ENCODE data around the gene ANKRD44.

ANKRD44 gene

DNA sequence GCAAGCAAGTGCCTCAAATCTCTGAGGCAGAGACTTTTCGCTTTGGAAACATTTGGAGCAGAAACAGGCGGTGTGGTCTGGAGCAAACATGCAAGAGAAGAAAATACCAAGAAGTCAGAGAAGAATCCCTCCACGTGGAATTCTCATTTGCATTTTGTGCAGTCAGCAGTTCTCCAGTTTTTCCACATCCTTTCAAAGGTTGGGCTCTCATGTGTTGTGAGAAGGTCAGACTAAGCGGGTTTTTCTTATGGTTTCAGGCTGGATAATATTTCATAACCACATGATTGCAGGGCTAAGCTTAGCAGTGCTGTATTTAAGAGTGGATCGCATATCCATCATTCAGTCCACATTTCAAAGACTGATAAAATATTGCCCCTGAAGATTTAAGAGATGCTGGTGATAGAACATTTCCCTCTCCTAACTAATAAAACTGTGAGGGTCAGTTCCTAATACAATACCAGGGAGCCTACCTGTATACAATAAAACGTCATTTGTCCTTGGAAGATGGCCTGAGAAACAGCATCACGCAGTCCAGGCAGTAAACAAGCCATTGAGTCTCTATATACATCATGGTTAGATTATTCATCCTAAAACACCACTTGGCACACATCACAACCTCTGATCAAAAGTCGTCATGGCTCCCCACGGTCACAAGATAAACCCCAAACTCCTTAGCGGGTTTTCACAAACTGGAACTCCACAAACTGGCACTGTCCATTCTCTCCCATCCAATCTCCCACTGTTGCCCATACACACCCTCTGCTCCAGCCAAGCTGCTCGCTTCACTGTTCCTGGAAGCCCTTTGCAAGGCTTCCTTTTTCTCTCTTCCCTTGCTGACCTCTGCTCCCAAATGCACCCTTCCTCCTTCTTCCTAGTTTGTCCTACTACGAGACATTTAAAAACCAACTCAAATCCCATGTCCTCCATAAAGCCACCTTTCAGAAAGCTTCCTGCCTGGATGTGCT, 31.5 kb downstream of the ANKRD44 start:
- Histone ChIP-seq H3K4me3 (ENCODE audit: low read length) (no peak overlapping the region), H3K9me2 (replicated peaks; ENCODE audit: control insufficient read depth, low read length) (no peaks in the 10 kb centered on the region), H3K9me3 (ENCODE audit: control insufficient read depth, insufficient read depth, low read length) (no peaks in the 10 kb centered on the region), H3F3A (ENCODE audit: control insufficient read depth, insufficient read depth) (peaks cover 2% of the 10 kb centered on the region; the same call in 1 of the 2 replicates), H3K36me3 (ENCODE audit: control insufficient read depth, low read length) (peaks cover 31% of the 10 kb centered on the region), H3K27ac (ENCODE audit: low read depth, low read length) (no peak overlapping the region), H4K20me1 (ENCODE audit: control insufficient read depth, insufficient read depth, low read depth, low read length) (0 out of 2 replicates have a peak, but pooled peaks cover 11% of the 10 kb centered on the region), H3K27me3 (ENCODE audit: control insufficient read depth, low read length) (no peaks in the 10 kb centered on the region), H3K79me2 (ENCODE audit: control insufficient read depth, low read length) (peaks cover 97% of the 10 kb centered on the region), H3K4me2 (ENCODE audit: low read length) (no peak overlapping the region), H3K4me1 (ENCODE audit: control insufficient read depth, low read length) (peaks cover 74% of the 10 kb centered on the region)
- no peak for TF ChIP-seq EZH2phosphoT487 (IDR thresholded peaks at IDR 0.05; ENCODE audit: borderline replicate concordance, low read length)
- TF ChIP-seq, protein P1, sequence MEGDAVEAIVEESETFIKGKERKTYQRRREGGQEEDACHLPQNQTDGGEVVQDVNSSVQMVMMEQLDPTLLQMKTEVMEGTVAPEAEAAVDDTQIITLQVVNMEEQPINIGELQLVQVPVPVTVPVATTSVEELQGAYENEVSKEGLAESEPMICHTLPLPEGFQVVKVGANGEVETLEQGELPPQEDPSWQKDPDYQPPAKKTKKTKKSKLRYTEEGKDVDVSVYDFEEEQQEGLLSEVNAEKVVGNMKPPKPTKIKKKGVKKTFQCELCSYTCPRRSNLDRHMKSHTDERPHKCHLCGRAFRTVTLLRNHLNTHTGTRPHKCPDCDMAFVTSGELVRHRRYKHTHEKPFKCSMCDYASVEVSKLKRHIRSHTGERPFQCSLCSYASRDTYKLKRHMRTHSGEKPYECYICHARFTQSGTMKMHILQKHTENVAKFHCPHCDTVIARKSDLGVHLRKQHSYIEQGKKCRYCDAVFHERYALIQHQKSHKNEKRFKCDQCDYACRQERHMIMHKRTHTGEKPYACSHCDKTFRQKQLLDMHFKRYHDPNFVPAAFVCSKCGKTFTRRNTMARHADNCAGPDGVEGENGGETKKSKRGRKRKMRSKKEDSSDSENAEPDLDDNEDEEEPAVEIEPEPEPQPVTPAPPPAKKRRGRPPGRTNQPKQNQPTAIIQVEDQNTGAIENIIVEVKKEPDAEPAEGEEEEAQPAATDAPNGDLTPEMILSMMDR (IDR thresholded peaks at IDR 0.05; ENCODE audit: low read depth, low read length, poor library complexity, severe bottlenecking): no peak

DNA sequence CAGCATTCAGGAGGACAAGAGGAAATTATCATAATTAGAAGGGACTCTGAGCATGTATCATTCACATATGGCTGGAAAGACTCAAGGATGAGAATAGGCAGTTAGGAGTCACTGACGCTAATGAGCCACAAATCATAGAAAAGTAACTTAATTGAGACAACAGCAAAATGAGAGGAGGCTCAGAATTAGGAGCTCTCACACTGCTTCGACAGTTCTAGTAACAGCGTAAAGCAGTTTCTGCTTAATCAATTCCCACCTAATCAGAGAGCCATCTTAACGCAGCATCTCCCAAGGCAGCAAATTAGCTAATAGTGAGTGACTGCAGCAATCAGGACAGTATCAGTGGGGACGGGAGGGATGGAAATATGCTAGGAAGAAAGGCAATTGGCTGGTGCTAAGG, 32.8 kb downstream of the ANKRD44 start:
- Histone ChIP-seq H3F3A (ENCODE audit: control insufficient read depth, insufficient read depth) (peaks cover 2% of the 10 kb centered on the region; the same call in 1 of the 2 replicates), H3K4me3 (ENCODE audit: low read length) (no peak overlapping the region), H3K27me3 (ENCODE audit: control insufficient read depth, low read length) (no peaks in the 10 kb centered on the region), H3K4me2 (ENCODE audit: low read length) (peak overlapping the region; percentile 18; the same call in 1 of the 2 replicates), H3K79me2 (ENCODE audit: control insufficient read depth, low read length) (peaks cover 97% of the 10 kb centered on the region), H3K27ac (ENCODE audit: low read depth, low read length) (no peak overlapping the region), H3K4me1 (ENCODE audit: control insufficient read depth, low read length) (peaks cover 76% of the 10 kb centered on the region), H3K9me2 (replicated peaks; ENCODE audit: control insufficient read depth, low read length) (no peaks in the 10 kb centered on the region), H3K36me3 (ENCODE audit: control insufficient read depth, low read length) (peaks cover 36% of the 10 kb centered on the region), H3K9me3 (ENCODE audit: control insufficient read depth, insufficient read depth, low read length) (no peaks in the 10 kb centered on the region), H4K20me1 (ENCODE audit: control insufficient read depth, insufficient read depth, low read depth, low read length) (0 out of 2 replicates have a peak, but pooled peaks cover 13% of the 10 kb centered on the region)
- TF ChIP-seq, protein P1 (IDR thresholded peaks at IDR 0.05; ENCODE audit: low read depth, low read length, poor library complexity, severe bottlenecking): no peak
- TF ChIP-seq EZH2phosphoT487 (IDR thresholded peaks at IDR 0.05; ENCODE audit: borderline replicate concordance, low read length): no peak

DNA sequence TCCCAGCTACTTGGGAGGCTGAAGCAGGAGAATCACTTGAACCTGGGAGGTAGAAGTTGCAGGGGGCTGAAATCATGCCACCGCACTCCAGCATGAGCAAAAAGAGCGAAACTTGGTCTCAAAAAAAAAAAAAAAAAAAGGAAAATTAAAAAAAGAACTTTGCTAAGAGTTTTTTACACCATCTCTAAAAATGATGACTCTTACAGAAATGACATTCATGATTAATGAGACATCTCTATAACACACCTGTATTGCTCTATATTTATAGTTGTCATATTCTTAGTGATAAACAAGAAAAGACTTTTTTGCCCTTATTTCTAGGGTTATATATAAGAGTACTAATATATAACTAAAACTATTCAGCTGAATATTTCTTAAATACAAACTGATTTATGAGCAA, 34.4 kb downstream of the ANKRD44 start:
- TF ChIP-seq, protein P1 (IDR thresholded peaks at IDR 0.05; ENCODE audit: low read depth, low read length, poor library complexity, severe bottlenecking): no peak
- no peak for TF ChIP-seq EZH2phosphoT487 (IDR thresholded peaks at IDR 0.05; ENCODE audit: borderline replicate concordance, low read length)
- Histone ChIP-seq H3F3A (ENCODE audit: control insufficient read depth, insufficient read depth) (peaks cover 2% of the 10 kb centered on the region; the same call in 1 of the 2 replicates), H3K4me1 (ENCODE audit: control insufficient read depth, low read length) (peaks cover 66% of the 10 kb centered on the region), H3K9me2 (replicated peaks; ENCODE audit: control insufficient read depth, low read length) (no peaks in the 10 kb centered on the region), H3K36me3 (ENCODE audit: control insufficient read depth, low read length) (peaks cover 40% of the 10 kb centered on the region), H3K79me2 (ENCODE audit: control insufficient read depth, low read length) (peaks cover 97% of the 10 kb centered on the region), H4K20me1 (ENCODE audit: control insufficient read depth, insufficient read depth, low read depth, low read length) (0 out of 2 replicates have a peak, but pooled peaks cover 13% of the 10 kb centered on the region), H3K4me3 (ENCODE audit: low read length) (no peak overlapping the region), H3K4me2 (ENCODE audit: low read length) (no peak overlapping the region), H3K27me3 (ENCODE audit: control insufficient read depth, low read length) (no peaks in the 10 kb centered on the region), H3K9me3 (ENCODE audit: control insufficient read depth, insufficient read depth, low read length) (no peaks in the 10 kb centered on the region), H3K27ac (ENCODE audit: low read depth, low read length) (no peak overlapping the region)

All from DOHH2 (cell line).